NCI-H2029 (cell line): ENCODE results near the gene PGAP2.

ENCODE experiments used
- DNase-seq: peaks from one replicate; lab custom pipeline; 2025; lab: John Stamatoyannopoulos, UW

Gene PGAP2

DNA sequence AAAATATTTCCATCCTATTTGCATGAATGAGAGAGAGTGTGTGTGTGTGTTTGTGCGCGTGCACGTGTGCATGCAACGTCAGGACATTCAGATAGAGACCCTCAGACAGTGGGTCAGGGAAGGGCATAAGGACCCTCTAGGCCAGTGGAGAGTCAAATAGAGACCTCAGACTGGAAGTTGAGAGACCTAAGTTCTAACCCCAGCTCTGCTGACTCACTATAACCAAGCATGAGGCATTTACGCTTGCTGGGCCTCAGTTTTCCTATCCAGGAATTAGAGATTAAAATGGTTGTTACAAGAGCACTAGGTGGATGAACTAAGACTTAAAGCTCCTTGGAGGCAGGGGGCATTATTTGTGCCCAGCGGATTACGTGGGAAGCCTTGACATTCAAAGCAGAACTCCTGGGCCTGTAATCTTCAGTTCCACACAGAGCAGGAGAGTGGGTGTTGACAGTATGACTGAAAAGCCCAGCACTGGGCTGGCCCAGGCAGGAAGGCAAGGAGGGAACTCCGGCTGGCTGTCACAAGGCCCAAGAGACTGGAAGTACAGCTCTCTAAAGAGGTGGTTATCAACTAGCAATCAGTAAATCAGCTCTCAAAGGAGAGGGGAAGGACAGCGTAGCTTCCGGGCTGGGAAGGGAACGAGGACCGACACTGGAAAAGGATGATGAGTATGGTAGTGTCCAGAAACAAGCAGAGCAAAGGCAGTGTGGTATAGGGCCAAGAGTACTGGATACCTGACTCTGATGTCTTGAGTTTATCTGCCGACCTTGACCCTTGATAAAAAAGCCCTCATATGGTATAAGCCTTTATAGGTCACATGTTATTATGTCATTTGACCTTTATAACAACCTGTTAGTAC, 23.2 kb downstream of the PGAP2 start:
- DNase-seq: no peak

GRCh38 chr11:3832816-3833215, 24.5 kb downstream of the PGAP2 start:
- DNase-seq: no peak

DNA sequence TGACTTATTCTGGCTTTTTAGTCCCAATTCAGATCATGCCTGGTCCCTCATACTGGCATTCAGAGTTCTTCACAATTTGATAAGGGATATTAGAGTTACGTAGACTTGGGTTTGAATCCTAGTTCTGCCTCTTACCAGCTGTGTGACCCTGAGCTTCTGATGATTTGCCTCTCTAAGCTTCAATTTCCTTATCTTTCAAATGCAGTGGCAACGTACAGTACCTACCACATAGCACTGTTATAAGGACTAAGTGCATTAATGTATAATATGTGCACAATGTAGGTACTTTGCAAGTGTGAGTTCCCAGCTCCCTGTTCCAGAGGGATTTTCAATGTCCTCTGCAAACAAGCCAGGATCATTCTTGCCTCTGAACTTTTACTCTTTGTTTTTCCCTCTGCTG, 25.1 kb downstream of the PGAP2 start:
- no peak for DNase-seq

DNA sequence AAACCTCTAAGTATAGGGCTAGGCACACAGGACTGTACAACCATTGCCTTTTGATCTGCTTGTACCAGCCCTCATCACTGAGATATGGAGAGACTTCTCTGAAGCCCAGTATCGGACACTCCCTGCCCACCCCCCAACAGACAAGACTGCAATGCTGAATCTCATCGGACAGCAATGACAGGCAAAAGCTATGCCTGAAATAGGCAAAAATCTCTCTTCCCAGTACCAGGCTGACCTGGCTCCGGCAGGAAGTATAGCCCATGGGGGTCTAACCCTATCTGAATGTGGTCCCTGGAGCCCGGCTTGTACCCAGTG, 25.9 kb downstream of the PGAP2 start:
- no peak for DNase-seq

DNA sequence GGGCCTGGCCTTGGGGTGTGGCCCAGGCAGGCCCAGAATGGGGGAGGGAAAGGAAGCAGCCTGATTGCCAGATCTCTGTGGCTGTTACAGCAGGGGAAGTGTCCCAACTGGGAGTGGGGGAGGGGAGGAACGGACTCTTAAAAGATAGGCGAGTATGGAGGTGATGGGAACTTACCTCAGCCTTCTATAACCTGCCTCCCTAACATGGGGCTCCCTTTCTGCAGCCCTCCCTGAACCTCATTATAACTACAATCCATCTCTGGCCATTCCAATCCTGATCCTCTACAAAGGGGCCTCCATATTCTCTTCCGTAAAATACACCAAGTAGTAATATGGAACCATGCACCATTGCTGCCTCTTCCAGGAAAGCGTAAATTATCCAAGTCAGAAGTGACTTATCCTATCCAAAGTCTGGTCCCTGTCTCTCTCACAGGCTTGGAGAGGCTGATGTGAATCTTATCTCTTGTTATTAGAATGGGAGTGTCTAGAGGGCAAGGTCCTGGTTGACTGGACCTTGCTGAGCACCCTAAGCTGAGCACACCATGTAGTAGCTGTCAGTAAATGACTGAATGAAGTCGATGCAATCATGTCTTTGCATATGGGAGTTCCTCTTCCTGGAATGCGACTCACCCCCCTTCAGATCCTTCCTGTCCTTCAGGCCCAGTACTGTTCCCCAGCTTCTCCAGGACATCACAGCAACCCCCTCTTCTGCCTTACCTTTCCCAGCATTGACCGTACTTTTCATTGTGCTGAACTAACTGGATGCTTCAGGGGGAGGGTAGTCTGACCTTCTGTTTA, 26.5 kb downstream of the PGAP2 start:
- no peak for DNase-seq

DNA sequence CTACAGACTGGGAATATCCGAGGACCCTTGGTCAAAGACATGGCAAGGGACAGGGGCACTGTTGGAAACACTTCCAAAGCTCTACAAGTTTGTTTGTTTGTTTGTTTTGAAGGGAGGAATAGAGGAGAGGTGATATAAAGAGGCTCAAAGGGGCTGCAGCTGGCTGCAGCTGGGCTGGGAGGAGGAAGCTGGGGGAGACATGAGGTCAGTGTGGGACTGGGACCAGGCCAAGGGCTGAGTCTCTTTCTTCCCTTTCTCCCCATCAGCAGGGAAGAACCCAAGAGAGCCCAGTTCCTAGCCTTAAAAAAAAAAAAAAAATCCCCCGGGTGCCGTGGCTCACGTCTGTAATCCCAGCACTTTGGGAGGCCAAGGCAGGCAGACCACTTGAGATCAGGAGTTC, 27.4 kb downstream of the PGAP2 start:
- DNase-seq: no peak

- DNase-seq: no peak
These were observed 28.5 kb downstream of the PGAP2 start for GRCh38 chr11:3836903-3837302.

GRCh38 chr11:3837793-3838192, 29.4 kb downstream of the PGAP2 start:
- DNase-seq: no peak

- DNase-seq: no peak
These were observed 30.1 kb downstream of the PGAP2 start for GRCh38 chr11:3838504-3838903.

DNA sequence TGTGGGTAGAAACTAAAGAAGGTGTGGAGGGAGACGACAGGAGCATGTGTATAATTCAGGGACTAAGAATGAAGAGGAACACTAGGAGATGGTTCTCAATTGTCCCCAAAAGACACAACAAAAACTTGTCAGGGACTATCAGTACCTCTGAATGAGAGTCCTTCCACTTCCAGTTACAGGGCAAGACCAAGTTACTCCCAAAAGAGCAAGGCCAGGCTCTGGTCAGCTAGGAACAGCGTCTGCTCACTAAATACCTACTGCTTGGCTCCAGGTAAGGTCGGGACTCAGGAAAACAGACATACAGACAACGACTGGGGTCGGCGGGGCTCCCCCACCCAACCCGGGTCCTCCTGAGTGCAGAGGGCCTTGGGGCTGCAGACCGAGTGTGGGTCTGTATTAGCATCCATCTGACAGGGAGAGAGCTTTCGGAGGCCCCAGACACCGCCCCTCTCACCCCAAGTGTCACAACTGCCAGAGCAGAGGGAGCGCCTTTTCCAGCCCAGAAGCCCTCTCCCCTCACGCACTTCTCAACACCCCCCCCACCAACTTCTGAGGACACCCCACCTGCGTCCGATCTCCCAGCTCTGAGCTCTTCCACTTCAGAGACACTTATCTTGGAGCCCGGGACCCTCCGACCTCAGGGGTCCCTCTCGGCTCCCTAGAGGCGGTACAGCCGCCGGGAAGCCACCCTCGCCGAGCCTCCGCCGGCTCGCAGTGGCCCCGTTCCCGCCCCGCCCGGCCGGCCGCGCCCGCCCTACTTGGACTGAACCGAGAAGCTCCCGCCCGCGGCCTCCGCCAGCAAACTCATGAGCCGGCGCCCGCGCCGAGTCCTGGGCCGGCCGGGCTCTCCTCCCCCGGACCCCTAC, 31.9 kb downstream of the PGAP2 start:
- no peak for DNase-seq

- DNase-seq: peak; percentile 32
These were observed 32.6 kb downstream of the PGAP2 start, which contains the start of gene RHOG for GRCh38 chr11:3840870-3841425. TSS of gene RHOG (minus strand) at chr11:3840959. CDS start at chr11:3828138, 12,821 bp downstream.

- peak; percentile 57 for DNase-seq
These were observed 33.3 kb downstream of the PGAP2 start for GRCh38 chr11:3841426-3842350.

GRCh38 chr11:3843326-3843725, 35.0 kb downstream of the PGAP2 start:
- DNase-seq: no peak

- no peak for DNase-seq
These were observed 36.9 kb downstream of the PGAP2 start for GRCh38 chr11:3845246-3845645.

DNA sequence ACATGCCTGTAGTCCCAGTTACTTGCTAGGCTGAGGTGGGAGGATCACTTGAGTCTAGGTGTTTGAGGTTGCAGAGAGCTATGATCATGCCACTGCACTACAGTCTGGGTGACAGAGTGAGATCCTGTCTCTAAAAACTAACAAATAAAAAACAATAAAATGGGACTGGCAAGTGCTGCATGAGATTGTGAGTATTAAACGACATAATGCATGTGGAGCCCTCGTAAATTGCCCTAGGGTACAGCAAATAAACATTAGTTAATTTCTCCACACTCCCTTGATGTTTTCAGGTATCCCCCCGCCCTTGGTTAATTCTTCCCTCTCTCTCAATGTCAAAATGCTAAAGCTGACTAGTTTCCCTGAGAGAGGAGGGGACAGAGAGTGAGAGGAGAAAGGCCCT, 37.3 kb downstream of the PGAP2 start:
- DNase-seq: no peak

DNA sequence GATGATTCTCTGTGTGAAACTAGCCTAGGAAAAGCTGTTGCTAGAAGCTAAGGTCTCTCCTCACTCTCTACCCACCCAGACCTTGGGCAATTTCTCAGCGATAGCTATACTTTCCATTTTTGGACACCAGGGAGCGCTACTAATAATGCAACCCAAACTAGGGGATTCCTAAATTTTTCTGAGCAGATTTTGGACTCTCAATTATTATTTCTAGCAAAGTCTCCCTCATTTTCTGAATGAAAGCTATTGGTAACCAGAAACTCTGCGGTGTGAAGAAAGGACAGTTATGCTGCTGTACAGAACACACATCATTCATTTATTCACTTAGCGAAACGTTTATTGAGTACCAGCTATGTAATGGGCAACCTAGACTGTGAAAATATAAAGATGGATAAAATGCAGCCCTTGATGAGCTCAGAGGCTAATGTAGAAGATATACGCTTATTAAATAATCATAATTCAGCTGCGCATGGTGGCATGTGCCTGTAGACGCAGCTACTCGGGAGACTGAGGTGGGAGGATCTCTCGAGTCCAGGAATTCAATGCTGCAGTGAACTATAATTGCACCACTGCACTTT, 41.0 kb downstream of the PGAP2 start:
- DNase-seq: no peak

DNA sequence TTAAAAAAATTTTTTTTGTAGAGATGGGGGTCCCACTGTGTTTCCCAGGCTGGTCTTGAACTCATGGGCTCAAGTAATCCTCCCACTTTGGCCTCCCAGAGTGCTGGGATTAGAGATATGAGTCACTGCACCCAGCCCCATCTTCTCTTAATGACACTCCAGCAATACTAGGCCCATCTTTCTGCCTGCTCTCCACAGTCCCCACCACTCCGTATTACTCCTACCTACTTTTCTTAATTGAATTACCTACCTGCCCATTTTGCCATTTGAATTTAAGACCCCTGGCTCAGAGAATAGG, 45.1 kb downstream of the PGAP2 start:
- no peak for DNase-seq

GRCh38 chr11:3853899-3854659, 45.7 kb downstream of the PGAP2 start:
- DNase-seq: no peak

GRCh38 chr11:3854660-3854976, 46.3 kb downstream of the PGAP2 start:
- DNase-seq: no peak
